Esophagus muscularis mucosa (tissue), 4 donors: ENCODE data around the gene BICD1. TPM values are rescaled to one million over a fixed set of nuclear protein-coding genes. Genes with fewer than 3 reads are reported as not detected.

ENCODE experiments used
- DNase-seq: peaks from one replicate; pipeline ENCODE4 v3.0.0-alpha.2; 2017; ENCODE audit errors: extremely low spot score
- H3K27ac ChIP-seq, 4 donors: fragments of 200-600 bp; sonication (generic); replicated peaks in 1 of 4; 1 replicate in 3 of 4; 2 replicates in 1 of 4; pipeline ENCODE4 v1.5.1; 2016 to 2019; ENCODE audit warnings: mild to moderate bottlenecking in 1 of 4
- H3K27me3 ChIP-seq, 4 donors: fragments of 200-600 bp; sonication (generic); one replicate each; pipeline versions ENCODE4 v1.5.1 to v1.6.0; 2016 to 2019
- H3K36me3 ChIP-seq, 4 donors: fragments of 200-600 bp; sonication (generic); one replicate each; pipeline ENCODE4 v1.5.1; 2016 to 2019
- H3K4me1 ChIP-seq, 4 donors: fragments of 200-600 bp; sonication (generic); one replicate each; pipeline ENCODE4 v1.5.1; 2016 to 2019
- H3K4me3 ChIP-seq, 4 donors: fragments of 200-600 bp; sonication (generic); 1 replicate in 2 of 4; 2 replicates in 2 of 4; pipeline ENCODE4 v1.5.1; 2016 to 2019; ENCODE audit warnings: mild to moderate bottlenecking in 4 of 4, moderate library complexity in 1 of 4
- H3K9me3 ChIP-seq, 4 donors: fragments of 200-600 bp; sonication (generic); 1 replicate in 3 of 4; 2 replicates in 1 of 4; pipeline ENCODE4 v1.5.1; 2016 to 2019
- CTCF ChIP-seq, 3 experiments: fragments of 200-600 bp in 2 of 3; fragments of 450-650 bp in 1 of 3; sonication (generic) in 2 of 3; IDR thresholded peaks; one replicate each; pipeline ENCODE4 v1.5.1; 2017 to 2019; ENCODE audit warnings: antibody characterized with exemption in 3 of 3, mild to moderate bottlenecking in 2 of 3, moderate library complexity in 1 of 3
- EP300 ChIP-seq: sonication (generic); formaldehyde crosslinking; IDR thresholded peaks from one replicate; pipeline ENCODE4 v1.6.1; 2017; ENCODE audit warnings: antibody characterized with exemption
- POLR2A ChIP-seq: fragments of 450-650 bp; IDR thresholded peaks from one replicate; pipeline ENCODE4 v1.6.1; 2017; ENCODE audit warnings: antibody characterized with exemption, moderate library complexity, mild to moderate bottlenecking, low read depth
- POLR2AphosphoS5 ChIP-seq, 2 donors: sonication (generic); formaldehyde crosslinking; IDR thresholded peaks; one replicate each; pipeline ENCODE4 v1.6.1; 2017; ENCODE audit warnings: antibody characterized with exemption in 2 of 2
- WGBS: methylation state at CpG from one replicate; pipeline ENCODE4 v1.1.5; 2018; 5-methylcytosine and 5-hydroxymethylcytosine counted together
- intact Hi-C: fragments of 100-400 bp; cut with DNase I; formaldehyde crosslinking; loops from one replicate; pipeline ENCODE4 v1.15.1; 2023
- total RNA-seq, 4 donors: library from RNA; depleted of rRNA; stranded (reverse); fragments of >200 nt; gene quantifications; one replicate each; pipeline versions ENCODE4 v1.1.0 to v1.2.1, GENCODE V29; 2016

The BICD1 gene
- total RNA-seq, 4 donors from 2014 or later, result 6.8 to 14.1 (median 10.2) TPM

DNA sequence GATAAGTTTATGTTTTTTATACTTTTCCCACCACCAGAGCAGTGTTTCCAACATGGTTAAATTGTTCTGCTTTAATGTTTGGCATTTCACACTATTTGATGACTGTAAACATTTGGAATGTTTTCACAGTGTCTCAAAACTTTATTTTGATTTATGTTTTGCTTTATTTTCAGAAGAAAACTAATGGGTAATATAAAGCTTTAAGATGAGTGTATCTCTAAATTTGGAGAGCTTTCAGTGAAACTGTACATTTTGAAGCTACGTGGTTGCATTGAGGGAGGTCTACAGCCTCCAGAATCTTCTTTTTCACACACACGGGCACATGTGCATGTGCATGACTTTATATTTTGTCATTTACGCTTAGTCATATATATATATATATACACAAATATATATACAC, 10.7 kb downstream of the BICD1 start:
- WGBS, result 97% methylated on average over 3 of the region's 3 CpGs
- no peak for TF ChIP-seq EP300
- no peak for TF ChIP-seq POLR2A
- TF ChIP-seq CTCF (IDR thresholded peaks at IDR 0.05), result no peak
- TF ChIP-seq POLR2AphosphoS5 (IDR thresholded peaks at IDR 0.05), result no peak
- Histone ChIP-seq H3K27me3 (no peaks in the 10 kb centered on the region), H3K4me1 (peaks cover 15 to 23% (median 19%) of the 10 kb centered on the region in 4 donors), H3K27ac (no peak overlapping the region), H3K4me3 (no peak overlapping the region), H3K36me3 (peaks cover 0 to 2% (median 0%) of the 10 kb centered on the region in 4 donors), H3K9me3 (no peaks in the 10 kb centered on the region)
- intact Hi-C loops, result no loop called here
- no peak for DNase-seq

- DNase-seq, result no peak
- 90% methylated on average over 5 of the region's 5 CpGs for WGBS
- no peaks in the 10 kb centered on the region for H3K9me3 ChIP-seq
- no peaks in the 10 kb centered on the region for H3K36me3 ChIP-seq
- H3K27ac ChIP-seq, result no peak overlapping the region
- intact Hi-C loops, result no loop called here
- no peak overlapping the region for H3K4me3 ChIP-seq
- H3K4me1 ChIP-seq, result peaks cover 15 to 23% (median 19%) of the 10 kb centered on the region in 4 donors
- no peak for TF ChIP-seq CTCF (IDR thresholded peaks at IDR 0.05)
- no peak for TF ChIP-seq POLR2A
- no peak for TF ChIP-seq POLR2AphosphoS5 (IDR thresholded peaks at IDR 0.05)
- TF ChIP-seq EP300, result no peak
- no peaks in the 10 kb centered on the region for H3K27me3 ChIP-seq
Measured at GRCh38 chr12:32118806-32119205, 12.2 kb downstream of the BICD1 start.

- no peaks in the 10 kb centered on the region for H3K9me3 ChIP-seq
- no peak for DNase-seq
- WGBS, result 89% methylated on average over 2 of the region's 2 CpGs
- no peaks in the 10 kb centered on the region for H3K36me3 ChIP-seq
- no peak overlapping the region for H3K4me3 ChIP-seq
- TF ChIP-seq EP300, result no peak
- TF ChIP-seq POLR2AphosphoS5 (IDR thresholded peaks at IDR 0.05), result no peak
- TF ChIP-seq POLR2A, result no peak
- TF ChIP-seq CTCF (IDR thresholded peaks at IDR 0.05), result no peak
- no peak overlapping the region for H3K27ac ChIP-seq
- H3K27me3 ChIP-seq, result no peaks in the 10 kb centered on the region
- intact Hi-C loops, result no loop called here
- peaks cover 11 to 21% (median 17%) of the 10 kb centered on the region in 4 donors for H3K4me1 ChIP-seq
Measured at GRCh38 chr12:32120419-32120818, 13.8 kb downstream of the BICD1 start.

DNA sequence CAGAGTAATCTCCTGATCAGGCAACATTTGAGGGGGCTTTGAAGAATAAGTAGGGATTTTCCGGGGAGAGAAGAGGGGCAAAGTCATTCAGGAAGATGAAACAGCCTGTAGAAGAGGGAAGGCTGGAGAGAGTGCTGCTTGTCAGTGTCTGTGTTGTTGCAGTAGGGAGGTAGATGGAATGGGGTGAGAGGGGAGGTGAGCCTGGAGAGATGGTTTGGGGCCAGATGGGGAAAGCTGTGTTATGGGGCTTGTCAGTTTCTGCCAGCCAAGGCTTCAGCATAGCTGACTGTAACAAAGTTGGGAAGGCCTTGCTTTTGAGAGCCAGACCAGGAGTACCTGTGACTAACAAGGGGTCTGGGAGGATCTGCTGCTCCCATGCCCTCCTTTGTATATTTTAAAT, 18.0 kb downstream of the BICD1 start:
- TF ChIP-seq EP300 (no peak), POLR2AphosphoS5 (IDR thresholded peaks at IDR 0.05) (no peak)
- intact Hi-C loops, result no loop called here
- Histone ChIP-seq H3K36me3 (no peaks in the 10 kb centered on the region), H3K4me1 (no peaks in the 10 kb centered on the region), H3K27ac (no peak overlapping the region), H3K4me3 (no peak overlapping the region), H3K9me3 (no peaks in the 10 kb centered on the region), H3K27me3 (no peaks in the 10 kb centered on the region)
- no peak for DNase-seq
- 96% methylated on average over 1 of the region's 1 CpG for WGBS

DNA sequence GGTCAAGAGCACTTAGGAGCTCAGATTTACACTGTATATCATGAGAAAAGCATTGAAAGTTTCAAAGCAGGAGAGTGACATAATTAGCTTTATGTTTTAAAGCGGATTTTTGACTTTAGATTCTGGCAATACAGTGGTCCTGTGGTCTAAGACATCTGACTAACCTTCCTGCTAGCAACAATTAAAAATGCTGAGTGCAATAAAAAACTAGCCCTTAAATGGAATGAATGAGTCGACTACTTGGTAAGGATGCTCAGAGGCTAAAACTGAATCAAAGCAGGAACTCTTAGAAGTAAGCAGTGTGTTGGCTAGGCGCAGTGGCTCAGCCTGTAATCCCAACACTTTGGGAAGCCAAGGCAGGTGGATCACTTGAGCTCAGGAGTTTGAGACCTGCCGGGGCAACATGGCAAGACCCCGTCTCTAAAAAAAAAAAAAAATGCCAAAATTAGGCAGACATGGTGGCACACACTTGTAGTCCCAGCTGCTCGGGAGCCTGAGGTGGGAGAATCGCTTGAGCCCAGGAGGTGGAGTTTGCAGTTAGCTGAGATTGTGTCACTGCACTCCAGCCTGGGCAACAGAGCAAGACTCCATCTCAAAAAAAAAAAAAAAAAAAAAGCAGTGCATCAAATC, 18.9 kb downstream of the BICD1 start:
- Histone ChIP-seq H3K4me1 (no peaks in the 10 kb centered on the region), H3K9me3 (no peaks in the 10 kb centered on the region), H3K36me3 (no peaks in the 10 kb centered on the region), H3K4me3 (no peak overlapping the region), H3K27ac (no peak overlapping the region), H3K27me3 (no peaks in the 10 kb centered on the region)
- WGBS, result 95% methylated on average over 7 of the region's 7 CpGs
- no peak for DNase-seq
- intact Hi-C loops, result no loop called here
- no peak for TF ChIP-seq CTCF (IDR thresholded peaks at IDR 0.05)
- no peak for TF ChIP-seq POLR2A
- TF ChIP-seq POLR2AphosphoS5 (IDR thresholded peaks at IDR 0.05), result no peak
- no peak for TF ChIP-seq EP300
